Measurements from ENCODE around the gene ZBTB20.
A peak's percentile ranks its signal among the peaks of the same experiment; 100 is the strongest.

- TF ChIP-seq POLR2AphosphoS5 (IDR thresholded peaks at IDR 0.05), result peak in 1 of 4 donors; percentile 30
- TF ChIP-seq, protein P1, sequence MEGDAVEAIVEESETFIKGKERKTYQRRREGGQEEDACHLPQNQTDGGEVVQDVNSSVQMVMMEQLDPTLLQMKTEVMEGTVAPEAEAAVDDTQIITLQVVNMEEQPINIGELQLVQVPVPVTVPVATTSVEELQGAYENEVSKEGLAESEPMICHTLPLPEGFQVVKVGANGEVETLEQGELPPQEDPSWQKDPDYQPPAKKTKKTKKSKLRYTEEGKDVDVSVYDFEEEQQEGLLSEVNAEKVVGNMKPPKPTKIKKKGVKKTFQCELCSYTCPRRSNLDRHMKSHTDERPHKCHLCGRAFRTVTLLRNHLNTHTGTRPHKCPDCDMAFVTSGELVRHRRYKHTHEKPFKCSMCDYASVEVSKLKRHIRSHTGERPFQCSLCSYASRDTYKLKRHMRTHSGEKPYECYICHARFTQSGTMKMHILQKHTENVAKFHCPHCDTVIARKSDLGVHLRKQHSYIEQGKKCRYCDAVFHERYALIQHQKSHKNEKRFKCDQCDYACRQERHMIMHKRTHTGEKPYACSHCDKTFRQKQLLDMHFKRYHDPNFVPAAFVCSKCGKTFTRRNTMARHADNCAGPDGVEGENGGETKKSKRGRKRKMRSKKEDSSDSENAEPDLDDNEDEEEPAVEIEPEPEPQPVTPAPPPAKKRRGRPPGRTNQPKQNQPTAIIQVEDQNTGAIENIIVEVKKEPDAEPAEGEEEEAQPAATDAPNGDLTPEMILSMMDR (IDR thresholded peaks at IDR 0.05), result no peak
- TF ChIP-seq EP300 (IDR thresholded peaks at IDR 0.05), result no peak
- no peak for TF ChIP-seq POLR2A (IDR thresholded peaks at IDR 0.05)
Observed at GRCh38 chr3:114872050-114872449, 275.0 kb downstream of the ZBTB20 start.
